ENCODE data around the gene CYP19A1. TPM values are rescaled to one million over a fixed set of nuclear protein-coding genes. Genes with fewer than 3 reads are reported as not detected.

Gene CYP19A1
- total and polyA plus RNA-seq, 9 of the 15 experiments (the other 6 are each of a cell fraction or from before 2014, with no cell fraction given), result 0.16 to 0.63 (median 0.47) TPM; not detected in 3

GRCh38 chr15:51224428-51224827, 114.0 kb downstream of the CYP19A1 start (continued):
- TF ChIP-seq PATZ1 (CRISPR knock-in tag; IDR thresholded peaks at IDR 0.05; ENCODE audit: borderline replicate concordance) (no peak), KDM2B (CRISPR knock-in tag; IDR thresholded peaks at IDR 0.05) (no peak), ZNF766 (CRISPR knock-in tag; conservative IDR thresholded peaks at IDR 0.05) (no peak), ZNF347 (CRISPR knock-in tag; IDR thresholded peaks at IDR 0.05; ENCODE audit: low read depth) (no peak)

GRCh38 chr15:51223771-51224229, 114.6 kb downstream of the CYP19A1 start:
- no peaks in the 10 kb centered on the region for H3K36me3 ChIP-seq (ENCODE audit: control insufficient read depth, insufficient read depth, low read length)
- TF ChIP-seq ATF3 (IDR thresholded peaks at IDR 0.05) (peak; percentile 15; the same call in 1 of the 2 replicates), ATF3 (CRISPR knock-in tag; conservative IDR thresholded peaks at IDR 0.05) (no peak), PHF8 (IDR thresholded peaks at IDR 0.05; ENCODE audit: borderline replicate concordance, low read length) (no peak), SMAD2 (IDR thresholded peaks at IDR 0.05; ENCODE audit: low read depth, low read length) (no peak), PML (IDR thresholded peaks at IDR 0.05; ENCODE audit: low read length) (no peak), NR2C2 (CRISPR knock-in tag; IDR thresholded peaks at IDR 0.05) (no peak), NR2C2 (tag; IDR thresholded peaks at IDR 0.05) (peak; percentile 23; the same call in 1 of the 2 replicates), JUND (IDR thresholded peaks at IDR 0.05; ENCODE audit: borderline replicate concordance, low read depth, low read length) (0 out of 2 replicates have a peak, but pooled peaks have one; percentile 17), JUND (tag; IDR thresholded peaks at IDR 0.05; ENCODE audit: borderline replicate concordance, low read depth, low read length) (peak; percentile 58; the same call in 1 of the 3 replicates), FOSL1 (tag; conservative IDR thresholded peaks at IDR 0.05) (peak; percentile 87), ZKSCAN8 (CRISPR knock-in tag; IDR thresholded peaks at IDR 0.05) (no peak), SMAD4 (CRISPR knock-in tag; conservative IDR thresholded peaks at IDR 0.05) (no peak), CEBPB (tag; IDR thresholded peaks at IDR 0.05) (0 out of 2 replicates have a peak, but pooled peaks have one; percentile 6), NFE2 (IDR thresholded peaks at IDR 0.05; ENCODE audit: low read depth) (0 out of 2 replicates have a peak, but pooled peaks have one; percentile 4), CEBPG (CRISPR knock-in tag; IDR thresholded peaks at IDR 0.05) (no peak), CEBPG (tag; conservative IDR thresholded peaks at IDR 0.05 in 1 of 2, IDR thresholded peaks at IDR 0.05 in 1 of 2) (peak; percentile 65 to 67)

More at GRCh38 chr15:51223771-51224229, 114.6 kb downstream of the CYP19A1 start:
- BruUV-seq (replicated peaks), result no TSS peak
- ChIA-PET CTCF (ENCODE audit: low intra/inter-chr PET ratio) (no interaction called here), POLR2A (interaction anchor here (0.8 to 1.2 kb wide), 3 partner anchors 18 to 208 kb away, joined by 3 to 5 read pairs (median 3); no protein-coding TSS in a partner anchor)
- 39% methylated on average over 3 of the region's 3 CpGs for WGBS (ENCODE audit: insufficient coverage, low coverage, missing lambda C conversion rate)
- no peak for ATAC-seq
- Histone ChIP-seq H3K27ac (ENCODE audit: extremely low read depth, low read depth, low read length) (no peak overlapping the region), H3K27me3 (ENCODE audit: control insufficient read depth in 2 of 2, insufficient read depth in 2 of 2, low read length in 2 of 2) (no peaks in the 10 kb centered on the region), H4K20me1 (replicated peaks; ENCODE audit: control insufficient read depth, insufficient read depth, low read length) (no peaks in the 10 kb centered on the region), H2AFZ (ENCODE audit: low read depth, low read length) (no peak overlapping the region), H3K4me1 (replicated peaks in 1 of 2; ENCODE audit: control insufficient read depth in 2 of 2, insufficient read depth in 2 of 2, low read length in 2 of 2) (peaks cover 11 to 25% of the 10 kb centered on the region in 2 experiments), H3K79me2 (ENCODE audit: control insufficient read depth, insufficient read depth, low read length) (no peaks in the 10 kb centered on the region), H3K4me3 (no peak overlapping the region), H3K9me1 (ENCODE audit: control insufficient read depth, insufficient read depth, low read length) (no peaks in the 10 kb centered on the region), H3K4me2 (ENCODE audit: insufficient read depth, low read length) (no peak overlapping the region), H3K9me3 (replicated peaks; ENCODE audit: control insufficient read depth, insufficient read depth, low read depth, low read length) (no peaks in the 10 kb centered on the region), H3K9ac (ENCODE audit: insufficient read depth in 1 of 2, low read depth in 2 of 2, low read length in 2 of 2) (no peak overlapping the region)
- FAIRE-seq, result no peak
- in situ Hi-C loops (cut with MboI), result no loop called here
- DNase-seq (ENCODE audit: extremely low read depth in 1 of 4, low spot score in 3 of 4), result peak in 2 of 4 experiments; percentile 14 to 25
- intact Hi-C loops (cut with micrococcal nuclease), result loop anchor here (10.0 kb wide), 1 partner anchor 59 kb away; no protein-coding TSS in a partner anchor

All from K562 (cell line).